GM12878 (cell line): ENCODE results near the gene VANGL2. TPM values are rescaled to one million over a fixed set of nuclear protein-coding genes. Genes with fewer than 3 reads are reported as not detected.
A peak's percentile ranks its signal among the peaks of the same experiment; 100 is the strongest.

ENCODE experiments used
- ASH2L ChIP-seq: fragments of 300-600, 200-600 bp; sonication (generic); IDR thresholded peaks from 2 replicates; pipeline ENCODE4 v1.6.1; 2017; ENCODE audit warnings: low read depth, mild to moderate bottlenecking, borderline replicate concordance
- CBX5 ChIP-seq: sonication (generic); IDR thresholded peaks from 2 replicates; pipeline ENCODE4 v1.6.1; 2016; ENCODE audit warnings: low read depth, moderate library complexity, mild to moderate bottlenecking, inconsistent platforms
- CREM ChIP-seq: IDR thresholded peaks from 2 replicates; pipeline ENCODE4 v1.6.1; 2014; ENCODE audit warnings: antibody characterized with exemption, low read depth
- EED ChIP-seq: sonication (generic); IDR thresholded peaks from 2 replicates; pipeline ENCODE4 v1.6.1; 2016; ENCODE audit warnings: antibody characterized with exemption, low read depth
- IKZF2 ChIP-seq, 2 experiments: fragments of 450-650 bp; IDR thresholded peaks; 2 replicates each; pipeline ENCODE4 v1.6.1; 2017; ENCODE audit warnings: mild to moderate bottlenecking in 2 of 2, moderate library complexity in 2 of 2
- JUNB ChIP-seq: IDR thresholded peaks from 2 replicates; pipeline ENCODE4 v1.6.1; 2016; ENCODE audit warnings: antibody characterized with exemption, mild to moderate bottlenecking
- MEF2A ChIP-seq: IDR thresholded peaks from 2 replicates; pipeline ENCODE4 v1.6.1; 2011; ENCODE audit warnings: low read depth, mild to moderate bottlenecking, low read length, moderate library complexity; ENCODE audit not compliant: insufficient read depth
- NBN ChIP-seq: fragments of 450-650 bp; IDR thresholded peaks from 2 replicates; pipeline ENCODE4 v1.6.1; 2016
- RUNX3 ChIP-seq: IDR thresholded peaks from 2 replicates; pipeline ENCODE4 v1.6.1; 2012; ENCODE audit warnings: low read length, inconsistent platforms
- WRNIP1 ChIP-seq: IDR thresholded peaks from 2 replicates; pipeline ENCODE4 v1.6.1; 2011; ENCODE audit warnings: low read depth, low read length, improper control_type of control experiment, borderline replicate concordance
- ZBED1 ChIP-seq: IDR thresholded peaks from 2 replicates; pipeline ENCODE4 v1.6.1; 2016; ENCODE audit warnings: borderline replicate concordance
- ZNF24 ChIP-seq: fragments of 450-650 bp; IDR thresholded peaks from 2 replicates; pipeline ENCODE4 v1.6.1; 2017; ENCODE audit warnings: antibody characterized with exemption, mild to moderate bottlenecking
- ZZZ3 ChIP-seq: IDR thresholded peaks from 2 replicates; pipeline ENCODE4 v1.6.1; 2011; ENCODE audit warnings: low read depth; ENCODE audit not compliant: control insufficient read depth, insufficient read length
- polyA plus RNA-seq, 11 experiments: library from polyadenylated mRNA; depleted of rRNA in 4 of 11; unstranded in 6 of 11; stranded (reverse) in 5 of 11; fragments of >200 nt; fragmentation: Nextera tagmentation in 4 of 11; fragmentation: Illumina TruSeq in 1 of 11; extraction: Ambion mirVana in 4 of 11; extraction: Trizol in 1 of 11; gene quantifications; 1 replicate in 1 of 11; 2 replicates in 10 of 11; pipeline versions ENCODE4 v1.2.1 to v1.2.3, GENCODE V29; 2011 to 2016; ENCODE audit warnings: inconsistent platforms in 2 of 11, missing spikeins in 2 of 11, low read depth in 1 of 11
- small RNA-seq: library from RNA; depleted of rRNA; stranded (forward); fragments of <200 nt; gene quantifications from one replicate; pipeline ENCODE3, GENCODE V24; 2014
- total RNA-seq, 4 experiments: library from RNA; depleted of rRNA in 3 of 4; stranded (reverse); fragments of >200 nt in 3 of 4; fragmentation: Illumina TruSeq in 1 of 4; extraction: Trizol in 1 of 4; gene quantifications; 2 replicates each; pipeline versions ENCODE4 v1.2.1 to v1.2.3, GENCODE V29; 2013 to 2021
- TF ChIP-seq, protein P1 (sequence below): IDR thresholded peaks from 2 replicates; pipeline ENCODE4 v1.6.1; 2012; ENCODE audit warnings: improper control_type of control experiment, low read depth, low read length; ENCODE audit not compliant: insufficient replicate concordance

Gene VANGL2
- total and polyA plus RNA-seq, 10 of the 15 experiments (the other 5 are each of a cell fraction or from before 2014, with no cell fraction given), result 0.10 to 5.0 (median 0.27) TPM

- TF ChIP-seq NBN, result no peak
- peak in 1 of 2 experiments; percentile 34; a peak in 1 of 4 replicates for TF ChIP-seq IKZF2 (IDR thresholded peaks at IDR 0.05)
- TF ChIP-seq MEF2A, result peak; percentile 93
- TF ChIP-seq EED, result peak; percentile 93
- peak; percentile 74 for TF ChIP-seq JUNB
- peak; percentile 75; the same call in 1 of the 2 replicates for TF ChIP-seq CREM
- TF ChIP-seq, protein P1, sequence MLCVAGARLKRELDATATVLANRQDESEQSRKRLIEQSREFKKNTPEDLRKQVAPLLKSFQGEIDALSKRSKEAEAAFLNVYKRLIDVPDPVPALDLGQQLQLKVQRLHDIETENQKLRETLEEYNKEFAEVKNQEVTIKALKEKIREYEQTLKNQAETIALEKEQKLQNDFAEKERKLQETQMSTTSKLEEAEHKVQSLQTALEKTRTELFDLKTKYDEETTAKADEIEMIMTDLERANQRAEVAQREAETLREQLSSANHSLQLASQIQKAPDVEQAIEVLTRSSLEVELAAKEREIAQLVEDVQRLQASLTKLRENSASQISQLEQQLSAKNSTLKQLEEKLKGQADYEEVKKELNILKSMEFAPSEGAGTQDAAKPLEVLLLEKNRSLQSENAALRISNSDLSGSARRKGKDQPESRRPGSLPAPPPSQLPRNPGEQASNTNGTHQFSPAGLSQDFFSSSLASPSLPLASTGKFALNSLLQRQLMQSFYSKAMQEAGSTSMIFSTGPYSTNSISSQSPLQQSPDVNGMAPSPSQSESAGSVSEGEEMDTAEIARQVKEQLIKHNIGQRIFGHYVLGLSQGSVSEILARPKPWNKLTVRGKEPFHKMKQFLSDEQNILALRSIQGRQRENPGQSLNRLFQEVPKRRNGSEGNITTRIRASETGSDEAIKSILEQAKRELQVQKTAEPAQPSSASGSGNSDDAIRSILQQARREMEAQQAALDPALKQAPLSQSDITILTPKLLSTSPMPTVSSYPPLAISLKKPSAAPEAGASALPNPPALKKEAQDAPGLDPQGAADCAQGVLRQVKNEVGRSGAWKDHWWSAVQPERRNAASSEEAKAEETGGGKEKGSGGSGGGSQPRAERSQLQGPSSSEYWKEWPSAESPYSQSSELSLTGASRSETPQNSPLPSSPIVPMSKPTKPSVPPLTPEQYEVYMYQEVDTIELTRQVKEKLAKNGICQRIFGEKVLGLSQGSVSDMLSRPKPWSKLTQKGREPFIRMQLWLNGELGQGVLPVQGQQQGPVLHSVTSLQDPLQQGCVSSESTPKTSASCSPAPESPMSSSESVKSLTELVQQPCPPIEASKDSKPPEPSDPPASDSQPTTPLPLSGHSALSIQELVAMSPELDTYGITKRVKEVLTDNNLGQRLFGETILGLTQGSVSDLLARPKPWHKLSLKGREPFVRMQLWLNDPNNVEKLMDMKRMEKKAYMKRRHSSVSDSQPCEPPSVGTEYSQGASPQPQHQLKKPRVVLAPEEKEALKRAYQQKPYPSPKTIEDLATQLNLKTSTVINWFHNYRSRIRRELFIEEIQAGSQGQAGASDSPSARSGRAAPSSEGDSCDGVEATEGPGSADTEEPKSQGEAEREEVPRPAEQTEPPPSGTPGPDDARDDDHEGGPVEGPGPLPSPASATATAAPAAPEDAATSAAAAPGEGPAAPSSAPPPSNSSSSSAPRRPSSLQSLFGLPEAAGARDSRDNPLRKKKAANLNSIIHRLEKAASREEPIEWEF, result no peak
- no peak for TF ChIP-seq ZNF24
- peak; percentile 76; the same call in 1 of the 2 replicates for TF ChIP-seq CBX5
- no peak for TF ChIP-seq ASH2L
- TF ChIP-seq ZBED1, result peak; percentile 64; the same call in 1 of the 2 replicates
- TF ChIP-seq ZZZ3, result no peak
- TF ChIP-seq RUNX3, result peak; percentile 87
- TF ChIP-seq WRNIP1, result no peak
Measured at GRCh38 chr1:160474392-160475242, 74.3 kb downstream of the VANGL2 start (continued).

Small RNAs within 50 kb of the gene (small RNA-seq; reads per million reads assigned to genes)
- gene RNU4-42P, result not detected

Other genes starting within 250 kb of the VANGL2 start
Only the 7 nearest of the 11 such genes appear.
- gene DCAF8, start 138.0 kb upstream of the VANGL2 start, total RNA-seq (2014; rRNA removed), result 81.3 and 95.1 TPM in 2 replicates
- 69.1 and 70.0 TPM in 2 replicates for gene DCAF8, start 138.0 kb upstream of the VANGL2 start, total RNA-seq (2014; rRNA removed; fragmentation: Illumina TruSeq; extraction: Trizol)
- 88.9 and 108 TPM in 2 replicates for gene DCAF8, start 138.0 kb upstream of the VANGL2 start, total RNA-seq (2021)
- gene DCAF8, start 138.0 kb upstream of the VANGL2 start, polyA plus RNA-seq (2011; rRNA removed), result 152 and 168 TPM in 2 replicates
- gene DCAF8, start 138.0 kb upstream of the VANGL2 start, polyA plus RNA-seq (2014; fragmentation: Illumina TruSeq; extraction: Trizol), result 88.0 and 110 TPM in 2 replicates
- 10 to 100 TPM; 10.4 to 18.7 TPM for gene DCAF8, start 138.0 kb upstream of the VANGL2 start, polyA plus RNA-seq (2014; fragmentation: Nextera tagmentation; extraction: Ambion mirVana)
- gene DCAF8, start 138.0 kb upstream of the VANGL2 start, polyA plus RNA-seq (2014; rRNA removed), result 100 and 101 TPM in 2 replicates
- 10 to 100 TPM; 83.1 to 86.0 TPM for gene DCAF8, start 138.0 kb upstream of the VANGL2 start, polyA plus RNA-seq (2016; fragmentation: Nextera tagmentation; extraction: Ambion mirVana)
- 33.9 and 34.5 TPM in 2 replicates for gene PEX19, start 115.4 kb upstream of the VANGL2 start, total RNA-seq (2014; rRNA removed)
- gene PEX19, start 115.4 kb upstream of the VANGL2 start, total RNA-seq (2014; rRNA removed; fragmentation: Illumina TruSeq; extraction: Trizol), result 26.9 and 27.6 TPM in 2 replicates
- gene PEX19, start 115.4 kb upstream of the VANGL2 start, total RNA-seq (2021), result 46.5 and 47.2 TPM in 2 replicates
- gene PEX19, start 115.4 kb upstream of the VANGL2 start, polyA plus RNA-seq (2011; rRNA removed), result 58.1 and 72.2 TPM in 2 replicates
- gene PEX19, start 115.4 kb upstream of the VANGL2 start, polyA plus RNA-seq (2014; fragmentation: Illumina TruSeq; extraction: Trizol), result 39.1 and 49.5 TPM in 2 replicates
- 10 to 100 TPM; 29.4 to 50.8 TPM for gene PEX19, start 115.4 kb upstream of the VANGL2 start, polyA plus RNA-seq (2014; fragmentation: Nextera tagmentation; extraction: Ambion mirVana)
- 24.9 and 27.1 TPM in 2 replicates for gene PEX19, start 115.4 kb upstream of the VANGL2 start, polyA plus RNA-seq (2014; rRNA removed)
- 10 to 100 TPM; 40.1 to 42.2 TPM for gene PEX19, start 115.4 kb upstream of the VANGL2 start, polyA plus RNA-seq (2016; fragmentation: Nextera tagmentation; extraction: Ambion mirVana)
- gene COPA, start 57.3 kb upstream of the VANGL2 start, total RNA-seq (2014; rRNA removed), result 125 and 127 TPM in 2 replicates
- gene COPA, start 57.3 kb upstream of the VANGL2 start, total RNA-seq (2014; rRNA removed; fragmentation: Illumina TruSeq; extraction: Trizol), result 91.6 and 98.3 TPM in 2 replicates
- gene COPA, start 57.3 kb upstream of the VANGL2 start, total RNA-seq (2021), result 119 and 125 TPM in 2 replicates
- 168 and 180 TPM in 2 replicates for gene COPA, start 57.3 kb upstream of the VANGL2 start, polyA plus RNA-seq (2011; rRNA removed)
- 142 and 184 TPM in 2 replicates for gene COPA, start 57.3 kb upstream of the VANGL2 start, polyA plus RNA-seq (2014; fragmentation: Illumina TruSeq; extraction: Trizol)
- gene COPA, start 57.3 kb upstream of the VANGL2 start, polyA plus RNA-seq (2014; fragmentation: Nextera tagmentation; extraction: Ambion mirVana), result 10 to 100 TPM; 53.7 to 70.6 TPM
- gene COPA, start 57.3 kb upstream of the VANGL2 start, polyA plus RNA-seq (2014; rRNA removed), result 93.8 and 108 TPM in 2 replicates
- 100 to 1,000 TPM; 163 to 169 TPM for gene COPA, start 57.3 kb upstream of the VANGL2 start, polyA plus RNA-seq (2016; fragmentation: Nextera tagmentation; extraction: Ambion mirVana)
- gene NCSTN, start 57.2 kb upstream of the VANGL2 start, total RNA-seq (2014; rRNA removed), result 34.0 and 34.1 TPM in 2 replicates
- 34.5 and 36.6 TPM in 2 replicates for gene NCSTN, start 57.2 kb upstream of the VANGL2 start, total RNA-seq (2014; rRNA removed; fragmentation: Illumina TruSeq; extraction: Trizol)
- 62.5 and 68.3 TPM in 2 replicates for gene NCSTN, start 57.2 kb upstream of the VANGL2 start, total RNA-seq (2021)
- 45.9 and 88.2 TPM in 2 replicates for gene NCSTN, start 57.2 kb upstream of the VANGL2 start, polyA plus RNA-seq (2011; rRNA removed)
- 81.5 and 92.9 TPM in 2 replicates for gene NCSTN, start 57.2 kb upstream of the VANGL2 start, polyA plus RNA-seq (2014; fragmentation: Illumina TruSeq; extraction: Trizol)
- gene NCSTN, start 57.2 kb upstream of the VANGL2 start, polyA plus RNA-seq (2014; fragmentation: Nextera tagmentation; extraction: Ambion mirVana), result 10 to 100 TPM; 33.3 to 41.6 TPM
- 57.0 and 58.0 TPM in 2 replicates for gene NCSTN, start 57.2 kb upstream of the VANGL2 start, polyA plus RNA-seq (2014; rRNA removed)
- 10 to 100 TPM; 63.7 to 66.5 TPM for gene NCSTN, start 57.2 kb upstream of the VANGL2 start, polyA plus RNA-seq (2016; fragmentation: Nextera tagmentation; extraction: Ambion mirVana)
- gene NHLH1, start 33.5 kb upstream of the VANGL2 start, total RNA-seq (2014; rRNA removed), result 0.11 TPM in 1 of 2 replicates, not detected in the other
- 0.40 and 0.46 TPM in 2 replicates for gene NHLH1, start 33.5 kb upstream of the VANGL2 start, total RNA-seq (2014; rRNA removed; fragmentation: Illumina TruSeq; extraction: Trizol)
- gene NHLH1, start 33.5 kb upstream of the VANGL2 start, total RNA-seq (2021), result 0.80 and 0.85 TPM in 2 replicates
- gene NHLH1, start 33.5 kb upstream of the VANGL2 start, polyA plus RNA-seq (2011; rRNA removed), result 0.12 and 0.22 TPM in 2 replicates
- 0.76 and 0.98 TPM in 2 replicates for gene NHLH1, start 33.5 kb upstream of the VANGL2 start, polyA plus RNA-seq (2014; fragmentation: Illumina TruSeq; extraction: Trizol)
- gene NHLH1, start 33.5 kb upstream of the VANGL2 start, polyA plus RNA-seq (2014; fragmentation: Nextera tagmentation; extraction: Ambion mirVana), result under 1 TPM; 0.27 to 0.43 TPM
- gene NHLH1, start 33.5 kb upstream of the VANGL2 start, polyA plus RNA-seq (2014; rRNA removed), result 0.76 and 1.2 TPM in 2 replicates
- under 1 TPM; 0.23 to 0.56 TPM for gene NHLH1, start 33.5 kb upstream of the VANGL2 start, polyA plus RNA-seq (2016; fragmentation: Nextera tagmentation; extraction: Ambion mirVana)
- gene SLAMF6, start 122.7 kb downstream of the VANGL2 start, total RNA-seq (2014; rRNA removed), result 44.1 and 52.5 TPM in 2 replicates
- 53.7 and 55.9 TPM in 2 replicates for gene SLAMF6, start 122.7 kb downstream of the VANGL2 start, total RNA-seq (2014; rRNA removed; fragmentation: Illumina TruSeq; extraction: Trizol)
- gene SLAMF6, start 122.7 kb downstream of the VANGL2 start, total RNA-seq (2021), result 30.4 and 30.8 TPM in 2 replicates
- 89.6 and 105 TPM in 2 replicates for gene SLAMF6, start 122.7 kb downstream of the VANGL2 start, polyA plus RNA-seq (2011; rRNA removed)
- 72.7 and 89.7 TPM in 2 replicates for gene SLAMF6, start 122.7 kb downstream of the VANGL2 start, polyA plus RNA-seq (2014; fragmentation: Illumina TruSeq; extraction: Trizol)
- 10 to 100 TPM; 20.5 to 27.1 TPM for gene SLAMF6, start 122.7 kb downstream of the VANGL2 start, polyA plus RNA-seq (2014; fragmentation: Nextera tagmentation; extraction: Ambion mirVana)
- 32.1 and 42.5 TPM in 2 replicates for gene SLAMF6, start 122.7 kb downstream of the VANGL2 start, polyA plus RNA-seq (2014; rRNA removed)
- gene SLAMF6, start 122.7 kb downstream of the VANGL2 start, polyA plus RNA-seq (2016; fragmentation: Nextera tagmentation; extraction: Ambion mirVana), result 10 to 100 TPM; 24.3 to 28.3 TPM
- gene CD84, start 178.9 kb downstream of the VANGL2 start, total RNA-seq (2014; rRNA removed), result 12.3 and 15.2 TPM in 2 replicates
- 13.8 and 14.5 TPM in 2 replicates for gene CD84, start 178.9 kb downstream of the VANGL2 start, total RNA-seq (2014; rRNA removed; fragmentation: Illumina TruSeq; extraction: Trizol)
- gene CD84, start 178.9 kb downstream of the VANGL2 start, total RNA-seq (2021), result 10.4 and 14.2 TPM in 2 replicates
- gene CD84, start 178.9 kb downstream of the VANGL2 start, polyA plus RNA-seq (2011; rRNA removed), result 18.1 and 20.8 TPM in 2 replicates
- 20.3 and 26.6 TPM in 2 replicates for gene CD84, start 178.9 kb downstream of the VANGL2 start, polyA plus RNA-seq (2014; fragmentation: Illumina TruSeq; extraction: Trizol)
- gene CD84, start 178.9 kb downstream of the VANGL2 start, polyA plus RNA-seq (2014; fragmentation: Nextera tagmentation; extraction: Ambion mirVana), result 1 to 10 TPM; 3.4 to 6.8 TPM
- 9.3 and 11.2 TPM in 2 replicates for gene CD84, start 178.9 kb downstream of the VANGL2 start, polyA plus RNA-seq (2014; rRNA removed)
- gene CD84, start 178.9 kb downstream of the VANGL2 start, polyA plus RNA-seq (2016; fragmentation: Nextera tagmentation; extraction: Ambion mirVana), result 1 to 10 TPM; 7.5 to 7.9 TPM